Measurements from ENCODE around the gene KCNIP2. TPM values are rescaled to one million over a fixed set of nuclear protein-coding genes. Genes with fewer than 3 reads are reported as not detected.
A peak's percentile ranks its signal among the peaks of the same experiment; 100 is the strongest.

The KCNIP2 gene
- total RNA-seq, 1 donor from 2014 or later, result 7.7 TPM

DNA sequence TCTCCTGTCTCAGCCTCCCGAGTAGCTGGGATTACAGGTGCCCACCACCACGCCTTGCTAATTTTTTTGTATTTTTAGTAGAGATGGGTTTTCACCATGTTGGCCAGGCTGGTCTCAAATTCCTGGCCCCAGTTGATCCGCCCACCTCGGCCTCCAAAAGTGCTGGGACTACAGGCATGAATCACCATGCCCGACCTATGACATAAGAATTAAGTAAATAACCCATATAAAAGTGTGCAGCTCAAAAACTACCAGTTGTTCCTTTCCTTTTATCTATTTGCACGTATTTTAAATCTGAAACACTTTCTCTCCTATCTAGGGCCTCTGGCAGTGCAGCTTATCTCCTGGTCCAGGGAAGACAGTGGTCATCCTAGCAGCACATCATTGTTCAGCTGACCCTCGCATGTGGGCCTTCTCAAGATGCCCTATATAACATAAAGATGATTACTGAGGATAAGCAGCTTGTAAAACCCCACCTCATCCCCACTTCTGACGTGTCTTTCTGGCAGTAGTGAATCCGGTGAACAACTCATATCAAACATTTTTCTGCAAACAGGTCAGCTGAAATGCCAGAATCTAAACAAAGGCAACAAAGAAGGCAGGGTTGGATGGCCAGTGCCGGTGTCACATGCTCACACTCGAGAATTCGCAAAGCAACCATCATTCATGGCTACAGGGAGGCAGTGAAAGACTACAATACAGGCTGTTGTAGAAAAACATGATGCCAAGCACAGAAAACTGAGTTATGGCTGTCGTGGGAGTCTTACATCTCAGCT, 36.0 kb upstream of the KCNIP2 start:
- no peaks in the 10 kb centered on the region for H3K9me3 Mint-ChIP-seq (ENCODE audit: unreplicated experiment)
- H3K27me3 Mint-ChIP-seq (ENCODE audit: unreplicated experiment), result peaks cover 10% of the 10 kb centered on the region
- H3K36me3 Mint-ChIP-seq (ENCODE audit: low read depth, unreplicated experiment), result no peaks in the 10 kb centered on the region
- H3K4me1 Mint-ChIP-seq (ENCODE audit: unreplicated experiment), result peaks cover 24% of the 10 kb centered on the region
- TF ChIP-seq, protein P1, sequence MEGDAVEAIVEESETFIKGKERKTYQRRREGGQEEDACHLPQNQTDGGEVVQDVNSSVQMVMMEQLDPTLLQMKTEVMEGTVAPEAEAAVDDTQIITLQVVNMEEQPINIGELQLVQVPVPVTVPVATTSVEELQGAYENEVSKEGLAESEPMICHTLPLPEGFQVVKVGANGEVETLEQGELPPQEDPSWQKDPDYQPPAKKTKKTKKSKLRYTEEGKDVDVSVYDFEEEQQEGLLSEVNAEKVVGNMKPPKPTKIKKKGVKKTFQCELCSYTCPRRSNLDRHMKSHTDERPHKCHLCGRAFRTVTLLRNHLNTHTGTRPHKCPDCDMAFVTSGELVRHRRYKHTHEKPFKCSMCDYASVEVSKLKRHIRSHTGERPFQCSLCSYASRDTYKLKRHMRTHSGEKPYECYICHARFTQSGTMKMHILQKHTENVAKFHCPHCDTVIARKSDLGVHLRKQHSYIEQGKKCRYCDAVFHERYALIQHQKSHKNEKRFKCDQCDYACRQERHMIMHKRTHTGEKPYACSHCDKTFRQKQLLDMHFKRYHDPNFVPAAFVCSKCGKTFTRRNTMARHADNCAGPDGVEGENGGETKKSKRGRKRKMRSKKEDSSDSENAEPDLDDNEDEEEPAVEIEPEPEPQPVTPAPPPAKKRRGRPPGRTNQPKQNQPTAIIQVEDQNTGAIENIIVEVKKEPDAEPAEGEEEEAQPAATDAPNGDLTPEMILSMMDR (IDR thresholded peaks at IDR 0.05; ENCODE audit: unreplicated experiment), result no peak
- H3K27ac Mint-ChIP-seq (ENCODE audit: unreplicated experiment), result peak overlapping the region; percentile 74
- DNase-seq (ENCODE audit: low spot score), result no peak
- no peak overlapping the region for H3K4me3 Mint-ChIP-seq (ENCODE audit: unreplicated experiment)

DNA sequence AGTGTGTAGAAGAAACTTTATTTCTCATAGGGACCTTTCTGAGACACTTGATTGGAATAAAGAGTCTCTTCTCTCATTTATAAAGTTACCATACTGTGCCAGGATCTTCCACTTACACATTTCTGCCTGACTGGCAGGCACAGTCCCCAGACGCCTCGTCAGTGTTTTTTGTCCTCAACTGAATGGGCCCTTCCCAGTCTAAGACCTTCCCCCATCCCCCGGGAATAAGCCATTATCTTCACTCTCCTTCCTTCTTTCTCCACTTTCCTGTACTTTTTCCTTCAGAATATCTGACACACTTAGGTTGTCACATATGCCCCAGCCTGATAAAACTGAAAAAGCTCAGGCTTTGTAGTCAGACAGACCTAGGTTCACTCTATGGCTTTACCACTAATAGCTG, 35.3 kb upstream of the KCNIP2 start:
- no peaks in the 10 kb centered on the region for H3K36me3 Mint-ChIP-seq (ENCODE audit: low read depth, unreplicated experiment)
- no peak for DNase-seq (ENCODE audit: low spot score)
- no peaks in the 10 kb centered on the region for H3K9me3 Mint-ChIP-seq (ENCODE audit: unreplicated experiment)
- no peak overlapping the region for H3K4me3 Mint-ChIP-seq (ENCODE audit: unreplicated experiment)
- H3K27ac Mint-ChIP-seq (ENCODE audit: unreplicated experiment), result peak overlapping the region; percentile 67
- H3K27me3 Mint-ChIP-seq (ENCODE audit: unreplicated experiment), result peaks cover 9% of the 10 kb centered on the region
- peaks cover 25% of the 10 kb centered on the region for H3K4me1 Mint-ChIP-seq (ENCODE audit: unreplicated experiment)
- TF ChIP-seq, protein P1 (IDR thresholded peaks at IDR 0.05; ENCODE audit: unreplicated experiment), result no peak

DNA sequence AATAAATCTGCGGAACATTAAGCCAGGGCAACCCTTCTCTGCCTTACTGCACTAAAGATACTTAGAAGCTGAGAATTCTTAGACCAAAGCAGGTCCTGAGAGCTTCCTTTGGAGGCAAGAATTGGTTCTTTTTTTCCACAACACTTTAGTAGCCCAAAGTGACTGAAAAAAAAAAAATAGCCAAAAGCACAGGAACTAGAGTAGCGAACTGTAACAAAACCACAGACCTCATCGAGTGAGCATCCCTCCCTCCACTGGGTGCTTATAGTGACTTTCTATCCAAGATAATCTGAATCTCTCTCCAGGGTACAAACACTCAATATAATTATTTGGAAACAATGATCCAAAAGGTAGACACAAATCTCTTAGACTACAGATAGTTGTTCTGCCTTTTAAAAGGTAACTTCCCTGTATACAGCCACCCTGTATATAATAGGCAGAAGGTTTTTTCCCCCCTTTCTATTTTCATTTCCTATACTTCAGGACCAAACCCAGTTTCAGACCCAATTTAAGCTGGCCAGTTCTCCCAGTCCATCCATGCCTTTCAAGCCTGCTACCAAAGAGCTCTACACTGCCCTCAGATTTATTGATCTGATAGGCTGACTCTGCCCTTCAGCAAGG, 31.6 kb upstream of the KCNIP2 start:
- Mint-ChIP-seq H3K4me1 (ENCODE audit: unreplicated experiment) (peaks cover 23% of the 10 kb centered on the region), H3K27ac (ENCODE audit: unreplicated experiment) (no peak overlapping the region), H3K36me3 (ENCODE audit: low read depth, unreplicated experiment) (no peaks in the 10 kb centered on the region), H3K9me3 (ENCODE audit: unreplicated experiment) (no peaks in the 10 kb centered on the region), H3K4me3 (ENCODE audit: unreplicated experiment) (no peak overlapping the region), H3K27me3 (ENCODE audit: unreplicated experiment) (peaks cover 4% of the 10 kb centered on the region)
- TF ChIP-seq, protein P1 (IDR thresholded peaks at IDR 0.05; ENCODE audit: unreplicated experiment), result no peak
- no peak for DNase-seq (ENCODE audit: low spot score)

DNA sequence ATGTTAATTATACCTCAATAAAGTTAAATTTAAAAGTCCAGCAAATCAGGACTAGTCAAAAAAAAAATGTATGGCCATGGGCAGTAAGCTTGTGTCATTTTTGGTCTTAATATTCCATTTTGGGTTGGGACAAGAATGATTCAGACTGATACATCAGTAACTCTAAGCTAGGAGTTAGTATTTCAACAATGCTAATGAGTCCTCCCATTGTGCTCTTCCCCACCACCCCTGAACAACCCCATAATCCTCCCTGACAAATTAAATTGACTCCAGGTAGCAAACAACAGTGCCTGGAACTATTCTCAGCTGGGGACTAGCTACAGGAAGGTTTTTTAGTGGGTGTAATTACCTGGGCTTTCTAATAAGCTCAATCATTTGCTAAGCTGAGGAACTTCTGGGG, 30.7 kb upstream of the KCNIP2 start:
- H3K4me3 Mint-ChIP-seq (ENCODE audit: unreplicated experiment), result no peak overlapping the region
- H3K4me1 Mint-ChIP-seq (ENCODE audit: unreplicated experiment), result peaks cover 18% of the 10 kb centered on the region
- no peaks in the 10 kb centered on the region for H3K9me3 Mint-ChIP-seq (ENCODE audit: unreplicated experiment)
- TF ChIP-seq, protein P1 (IDR thresholded peaks at IDR 0.05; ENCODE audit: unreplicated experiment), result no peak
- peaks cover 4% of the 10 kb centered on the region for H3K27me3 Mint-ChIP-seq (ENCODE audit: unreplicated experiment)
- H3K27ac Mint-ChIP-seq (ENCODE audit: unreplicated experiment), result no peak overlapping the region
- H3K36me3 Mint-ChIP-seq (ENCODE audit: low read depth, unreplicated experiment), result no peaks in the 10 kb centered on the region
- DNase-seq (ENCODE audit: low spot score), result no peak

DNA sequence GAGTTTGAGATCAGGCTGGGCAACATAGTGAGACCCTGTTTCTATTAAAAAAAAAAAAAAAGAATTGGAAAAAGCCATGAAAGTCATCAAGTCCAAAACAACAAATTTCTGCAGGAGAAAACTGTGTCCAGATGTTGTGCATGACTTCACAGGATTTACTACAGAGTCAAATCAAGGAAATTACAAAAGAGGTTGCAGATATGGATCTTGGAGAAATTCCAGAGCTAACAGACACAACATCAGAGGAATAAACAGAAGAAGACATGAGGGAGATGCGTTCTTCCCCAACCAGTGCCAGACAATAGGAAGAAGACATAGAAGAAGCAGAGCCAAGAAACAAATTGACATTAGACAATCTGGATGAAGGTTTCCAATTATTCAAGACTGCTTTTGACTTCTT, 24.3 kb upstream of the KCNIP2 start:
- H3K9me3 Mint-ChIP-seq (ENCODE audit: unreplicated experiment), result no peaks in the 10 kb centered on the region
- no peak overlapping the region for H3K4me3 Mint-ChIP-seq (ENCODE audit: unreplicated experiment)
- no peak for DNase-seq (ENCODE audit: low spot score)
- TF ChIP-seq, protein P1 (IDR thresholded peaks at IDR 0.05; ENCODE audit: unreplicated experiment), result no peak
- peaks cover 8% of the 10 kb centered on the region for H3K4me1 Mint-ChIP-seq (ENCODE audit: unreplicated experiment)
- peaks cover 4% of the 10 kb centered on the region for H3K27me3 Mint-ChIP-seq (ENCODE audit: unreplicated experiment)
- H3K27ac Mint-ChIP-seq (ENCODE audit: unreplicated experiment), result no peak overlapping the region
- H3K36me3 Mint-ChIP-seq (ENCODE audit: low read depth, unreplicated experiment), result peaks cover 4% of the 10 kb centered on the region

All from endothelial cell (in vitro differentiated cells).